Neural progenitor cell (in vitro differentiated cells): Measurements from ENCODE around the gene LANCL1.

Experiments used
- CTCF ChIP-seq: fragments of 200-600 bp; sonication (generic); IDR thresholded peaks from 2 replicates; pipeline ENCODE4 v1.5.1; 2017; ENCODE audit warnings: antibody characterized with exemption, mild to moderate bottlenecking
- EZH2 ChIP-seq: fragments of 200-600 bp; sonication (generic); IDR thresholded peaks from 2 replicates; pipeline ENCODE4 v1.6.1; 2017; ENCODE audit warnings: antibody characterized with exemption, mild to moderate bottlenecking, moderate library complexity
- EZH2phosphoT487 ChIP-seq: fragments of 200-600 bp; sonication (generic); IDR thresholded peaks from 2 replicates; pipeline ENCODE4 v1.6.1; 2017; ENCODE audit warnings: antibody characterized with exemption

GRCh38 chr2:210443527-210443926 lies 33.0 kb downstream of the LANCL1 start:
- no peak for TF ChIP-seq CTCF
- no peak for TF ChIP-seq EZH2
- TF ChIP-seq EZH2phosphoT487: no peak
